Left lung (tissue), 10 donors: ENCODE results near the gene SRRM3. TPM values are rescaled to one million over a fixed set of nuclear protein-coding genes. Genes with fewer than 3 reads are reported as not detected.
"Not testable (repeated sequence)": the region's sequence is repeated elsewhere in the genome, so short reads cannot be mapped to it uniquely, and the experiment has no call there.

Experiments
- ATAC-seq: fragments of 200-7000 bp; cut with Tn5 transposase; one replicate; pipeline ENCODE4 v1.9.1; 2020; ENCODE audit warnings: moderate library complexity
- DNase-seq, 4 donors: peaks; one replicate each; pipeline ENCODE4 v3.0.0-alpha.2; 2013 to 2020
- H3K27ac ChIP-seq, 2 donors: fragments of 200-600 bp; sonication (generic) in 1 of 2; one replicate each; pipeline versions ENCODE4 v1.5.0 to v1.8.0; 2020 to 2021
- H3K27me3 ChIP-seq, 2 donors: fragments of 200-600 bp; sonication (generic) in 1 of 2; one replicate each; pipeline versions ENCODE4 v1.5.0 to v1.8.0; 2020 to 2021
- H3K36me3 ChIP-seq, 2 donors: fragments of 200-600 bp; sonication (generic) in 1 of 2; one replicate each; pipeline versions ENCODE4 v1.5.0 to v1.8.0; 2020 to 2021
- H3K4me1 ChIP-seq, 2 donors: fragments of 200-600 bp; one replicate each; pipeline ENCODE4 v1.8.0; 2021
- H3K4me3 ChIP-seq, 2 donors: fragments of 200-600 bp; sonication (generic) in 1 of 2; one replicate each; pipeline versions ENCODE4 v1.5.0 to v1.8.0; 2020 to 2021; ENCODE audit warnings: mild to moderate bottlenecking in 1 of 2
- H3K9me3 ChIP-seq, 2 donors: fragments of 200-600 bp; sonication (generic) in 1 of 2; one replicate each; pipeline versions ENCODE4 v1.5.0 to v1.8.0; 2020 to 2021
- CTCF ChIP-seq, 2 donors: fragments of 200-600 bp; sonication (generic) in 1 of 2; IDR thresholded peaks; one replicate each; pipeline versions ENCODE4 v1.5.0 to v1.8.0; 2021; ENCODE audit warnings: antibody characterized with exemption in 2 of 2
- intact Hi-C, 2 donors: fragments of 100-400 bp; cut with DNase I; formaldehyde crosslinking; loops; one replicate each; pipeline versions ENCODE4 v1.11.2 to v1.14.2; 2022
- polyA plus RNA-seq, 6 donors: library from polyadenylated mRNA; unstranded; fragments of 120-200 nt; gene quantifications; one replicate each; pipeline ENCODE4 v1.2.1, GENCODE V29; 2013; ENCODE audit not compliant: insufficient read length in 6 of 6
- total RNA-seq, 2 donors: library from RNA; stranded (reverse); fragmentation: NEBNext Ultra II Directional; extraction: Animal tissue kit (Norgen Biotek cat#: 25700); gene quantifications; one replicate each; pipeline ENCODE4 v1.2.1, GENCODE V29; 2021
- donor health status: DM: no; HTN: yes; CAD: no.
- donor health status: DM: no; HTN: no; CAD: no.

The SRRM3 gene
- total and polyA plus RNA-seq, 8 donors = 0.27 to 2.0 (median 0.67) TPM

DNA sequence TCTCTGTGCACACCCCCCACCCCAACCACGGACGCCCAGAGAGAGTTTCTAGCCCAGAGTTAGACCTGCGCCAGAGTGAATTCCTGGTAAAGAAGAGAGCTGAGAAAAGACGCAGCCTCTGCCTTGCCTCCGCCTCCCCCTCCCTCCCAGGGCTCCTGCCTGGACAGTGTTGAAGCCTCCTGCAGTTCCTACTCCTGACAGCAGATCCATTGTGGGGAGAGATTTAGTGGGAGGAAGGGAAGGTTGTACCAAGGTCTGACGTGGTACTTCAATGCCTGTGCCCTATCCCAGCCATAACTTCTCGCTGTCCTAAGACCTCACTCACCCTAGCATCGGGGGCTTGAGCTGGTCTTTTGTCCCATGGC is 952 bp downstream of the SRRM3 start:
- no peak for TF ChIP-seq CTCF (IDR thresholded peaks at IDR 0.05)
- ATAC-seq (no peak), DNase-seq (no peak)
- peaks cover 0 to 91% of the 10 kb centered on the region in 2 donors for H3K27me3 ChIP-seq
- intact Hi-C loops = no loop called here
- H3K9me3 ChIP-seq = no peaks in the 10 kb centered on the region
- H3K4me1 ChIP-seq = peaks cover 0 to 5% of the 10 kb centered on the region in 2 donors
- H3K4me3 ChIP-seq = no peak overlapping the region
- H3K27ac ChIP-seq = no peak overlapping the region
- no peaks in the 10 kb centered on the region for H3K36me3 ChIP-seq

- intact Hi-C loops = no loop called here
- no peak for DNase-seq
- H3K9me3 ChIP-seq = no peaks in the 10 kb centered on the region
Observed at GRCh38 chr7:76204147-76204546, 2.5 kb downstream of the SRRM3 start.

DNA sequence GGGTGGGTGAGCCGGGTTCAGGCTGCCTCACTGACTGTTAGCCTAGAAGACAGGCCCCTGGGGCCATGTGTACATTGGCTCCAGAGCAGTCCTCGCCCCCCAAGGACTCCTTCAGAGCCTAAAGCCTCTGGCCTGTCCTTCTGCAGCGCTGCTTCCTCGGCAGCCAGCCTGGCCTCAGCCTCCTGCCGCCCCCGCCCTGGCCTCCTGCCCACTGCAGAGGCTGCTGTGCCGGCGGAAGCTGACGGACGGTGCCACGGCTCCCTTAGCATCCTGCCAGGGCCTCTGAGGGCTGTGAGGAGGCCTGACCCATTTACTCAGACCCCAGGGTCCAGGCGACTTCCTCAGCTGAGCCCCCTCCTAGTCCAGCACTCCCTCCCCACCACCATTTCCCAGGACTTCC is 4.9 kb downstream of the SRRM3 start:
- peaks cover 0 to 71% of the 10 kb centered on the region in 2 donors for H3K27me3 ChIP-seq
- DNase-seq (no peak), ATAC-seq (no peak)

More at GRCh38 chr7:76204147-76204546, 2.5 kb downstream of the SRRM3 start:
- no peak for ATAC-seq
- no peak overlapping the region for H3K27ac ChIP-seq
- H3K27me3 ChIP-seq = peaks cover 0 to 87% of the 10 kb centered on the region in 2 donors
- TF ChIP-seq CTCF (IDR thresholded peaks at IDR 0.05) = no peak
- no peak overlapping the region for H3K4me3 ChIP-seq
- H3K4me1 ChIP-seq = peaks cover 0 to 5% of the 10 kb centered on the region in 2 donors
- H3K36me3 ChIP-seq = no peaks in the 10 kb centered on the region

GRCh38 chr7:76209310-76209709 is 7.6 kb downstream of the SRRM3 start:
- peaks cover 0 to 63% of the 10 kb centered on the region in 2 donors for H3K27me3 ChIP-seq
- intact Hi-C loops = no loop called here
- H3K36me3 ChIP-seq = no peaks in the 10 kb centered on the region
- ATAC-seq (no peak), DNase-seq (no peak)
- TF ChIP-seq CTCF (IDR thresholded peaks at IDR 0.05) = no peak
- no peak overlapping the region for H3K4me3 ChIP-seq
- no peak overlapping the region for H3K27ac ChIP-seq
- H3K4me1 ChIP-seq = no peaks in the 10 kb centered on the region
- H3K9me3 ChIP-seq = no peaks in the 10 kb centered on the region

More for the DNA sequence above, 4.9 kb downstream of the SRRM3 start:
- Histone ChIP-seq H3K36me3 (no peaks in the 10 kb centered on the region), H3K27ac (no peak overlapping the region), H3K4me3 (no peak overlapping the region), H3K4me1 (peaks cover 0 to 5% of the 10 kb centered on the region in 2 donors), H3K9me3 (no peaks in the 10 kb centered on the region)
- intact Hi-C loops = no loop called here
- no peak for TF ChIP-seq CTCF (IDR thresholded peaks at IDR 0.05)

- no peak for TF ChIP-seq CTCF (IDR thresholded peaks at IDR 0.05)
Observed at GRCh38 chr7:76211216-76211615, 9.5 kb downstream of the SRRM3 start.

DNA sequence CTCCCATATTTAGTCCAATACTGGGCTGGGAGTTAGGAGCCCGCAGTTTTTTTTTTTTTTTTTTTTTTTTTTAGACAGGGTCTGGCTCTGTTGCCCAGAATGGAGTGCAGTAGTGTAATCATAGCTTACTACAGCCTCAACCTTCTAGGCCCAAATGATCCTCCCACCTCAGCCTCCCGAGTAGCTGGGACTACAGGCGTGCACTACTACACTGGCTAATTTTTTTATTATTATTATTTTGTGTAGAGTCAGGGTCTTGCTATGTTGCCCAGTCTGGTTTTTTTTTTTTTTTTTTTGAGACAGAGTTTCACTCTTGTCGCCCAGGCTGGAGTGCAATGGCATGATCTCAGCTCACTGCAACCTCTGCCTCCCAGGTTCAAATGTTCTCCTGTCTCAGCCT is 13.7 kb downstream of the SRRM3 start:
- H3K36me3 ChIP-seq, intact Hi-C loops, H3K4me1 ChIP-seq, H3K4me3 ChIP-seq, H3K9me3 ChIP-seq, ATAC-seq, DNase-seq, H3K27ac ChIP-seq: not testable (repeated sequence)
- H3K27me3 ChIP-seq = peaks cover 0 to 65% of the 10 kb centered on the region in 2 donors

More at GRCh38 chr7:76211216-76211615, 9.5 kb downstream of the SRRM3 start:
- Histone ChIP-seq H3K4me3 (no peak overlapping the region), H3K27ac (no peak overlapping the region), H3K4me1 (no peaks in the 10 kb centered on the region), H3K9me3 (no peaks in the 10 kb centered on the region), H3K27me3 (peaks cover 0 to 53% of the 10 kb centered on the region in 2 donors), H3K36me3 (no peaks in the 10 kb centered on the region)
- intact Hi-C loops = no loop called here
- no peak for DNase-seq
- ATAC-seq = no peak
